T-cell (primary cell): ENCODE measurements around the gene TNFRSF1B. TPM values are rescaled to one million over a fixed set of nuclear protein-coding genes. Genes with fewer than 3 reads are reported as not detected.
A peak's percentile ranks its signal among the peaks of the same experiment; 100 is the strongest.

ENCODE experiments used
- ATAC-seq, 4 experiments: fragments of 200-7000 bp in 3 of 4; fragments of 150-1000 bp in 1 of 4; cut with Tn5 transposase; replicated peaks in 1 of 4; 1 replicate in 3 of 4; 2 replicates in 1 of 4; pipeline ENCODE4 v1.10.0; 2021; ENCODE audit warnings: moderate library complexity in 3 of 4, mild to moderate bottlenecking in 2 of 4, moderate number of reproducible peaks in 1 of 4
- CTCF ChIA-PET, 2 donors: fragments of 300-600 bp; sonication (Branson Sonifier 250); formaldehyde crosslinking; loops; one replicate each; lab custom pipeline; 2022; ENCODE audit warnings: antibody characterized with exemption in 2 of 2; lab: Charles Lee
- POLR2A ChIA-PET, 2 donors: fragments of 300-600 bp; sonication (Branson Sonifier 250); formaldehyde crosslinking; loops; one replicate each; lab custom pipeline; 2022; ENCODE audit warnings: antibody characterized with exemption in 2 of 2; lab: Charles Lee
- DNase-seq, 35 experiments: peaks; one replicate each; pipeline versions ENCODE4 v3.0.0 to v3.0.0-alpha.2; 2013 to 2023
- H3K27ac ChIP-seq: one replicate; pipeline ENCODE4 v1.5.1; 2013; ENCODE audit warnings: low read length
- H3K27me3 ChIP-seq, 2 experiments: replicated peaks in 1 of 2; 1 replicate in 1 of 2; 2 replicates in 1 of 2; pipeline versions ENCODE4 v1.6.1 to v1.7.0; 2013; ENCODE audit warnings: low read length in 1 of 2, mixed read lengths in 1 of 2; ENCODE audit not compliant: control insufficient read depth in 2 of 2, insufficient read depth in 2 of 2; ENCODE audit errors: extremely low read depth in 1 of 2
- H3K36me3 ChIP-seq, 2 donors: 1 replicate in 1 of 2; 2 replicates in 1 of 2; pipeline versions ENCODE4 v1.6.1 to v1.7.0; 2013; ENCODE audit warnings: low read length in 1 of 2; ENCODE audit not compliant: control insufficient read depth in 2 of 2, insufficient read depth in 1 of 2; ENCODE audit errors: extremely low read depth in 1 of 2
- H3K4me1 ChIP-seq, 2 experiments: 1 replicate in 1 of 2; 2 replicates in 1 of 2; pipeline versions ENCODE4 v1.6.1 to v1.7.0; 2013; ENCODE audit warnings: low read length in 2 of 2, mixed read lengths in 1 of 2; ENCODE audit not compliant: insufficient read depth in 2 of 2, control insufficient read depth in 1 of 2; ENCODE audit errors: extremely low read depth in 1 of 2
- H3K4me3 ChIP-seq, 2 donors: 1 replicate in 1 of 2; 2 replicates in 1 of 2; pipeline versions ENCODE4 v1.5.1 to v1.7.0; 2013; ENCODE audit warnings: mild to moderate bottlenecking in 2 of 2, low read length in 1 of 2, moderate library complexity in 1 of 2; ENCODE audit not compliant: control insufficient read depth in 1 of 2; ENCODE audit errors: extremely low read depth in 1 of 2
- H3K9me3 ChIP-seq: 2 replicates; pipeline ENCODE4 v1.7.0; 2013
- H3K27ac Mint-ChIP-seq, 2 donors: one replicate each; pipeline ENCODE4 v1.8.0; 2020 to 2021; ENCODE audit warnings: mild to moderate bottlenecking in 2 of 2, mixed read lengths in 2 of 2
- H3K27me3 Mint-ChIP-seq, 2 donors: one replicate each; pipeline ENCODE4 v1.8.0; 2021 to 2022; ENCODE audit warnings: mixed read lengths in 2 of 2
- H3K36me3 Mint-ChIP-seq: one replicate; pipeline ENCODE4 v1.8.0; 2021; ENCODE audit warnings: mixed read lengths
- H3K4me1 Mint-ChIP-seq, 3 donors: one replicate each; pipeline ENCODE4 v1.8.0; 2020 to 2022; ENCODE audit warnings: mixed read lengths in 3 of 3, mild to moderate bottlenecking in 1 of 3
- H3K4me3 Mint-ChIP-seq, 3 donors: one replicate each; pipeline ENCODE4 v1.8.0; 2020 to 2022; ENCODE audit warnings: mild to moderate bottlenecking in 3 of 3, mixed read lengths in 3 of 3, moderate library complexity in 3 of 3
- H3K9me3 Mint-ChIP-seq, 3 donors: one replicate each; pipeline ENCODE4 v1.8.0; 2020 to 2022; ENCODE audit warnings: mixed read lengths in 3 of 3
- WGBS: methylation state at CpG from one replicate; pipeline ENCODE4 v1.1.5; 2013; ENCODE audit warnings: missing lambda C conversion rate; ENCODE audit not compliant: insufficient coverage; 5-methylcytosine and 5-hydroxymethylcytosine counted together
- total RNA-seq, 35 experiments: library from RNA in 6 of 35; stranded (reverse) in 6 of 35; fragments of 120-200 nt in 1 of 35; gene quantifications; one replicate each; pipeline versions ENCODE4 v1.2.1 to v1.2.4 and lab custom pipeline; 2013 to 2026

Gene TNFRSF1B
- total RNA-seq, 5 donors from 2014 or later (not counting 1 experiment from before 2014, with no cell fraction given), result 55.0 to 130 (median 99.6) TPM

GRCh38 chr1:12206792-12207424 is 40.1 kb downstream of the TNFRSF1B start:
- no peak overlapping the region for H3K27ac ChIP-seq
- no peak for DNase-seq

DNA sequence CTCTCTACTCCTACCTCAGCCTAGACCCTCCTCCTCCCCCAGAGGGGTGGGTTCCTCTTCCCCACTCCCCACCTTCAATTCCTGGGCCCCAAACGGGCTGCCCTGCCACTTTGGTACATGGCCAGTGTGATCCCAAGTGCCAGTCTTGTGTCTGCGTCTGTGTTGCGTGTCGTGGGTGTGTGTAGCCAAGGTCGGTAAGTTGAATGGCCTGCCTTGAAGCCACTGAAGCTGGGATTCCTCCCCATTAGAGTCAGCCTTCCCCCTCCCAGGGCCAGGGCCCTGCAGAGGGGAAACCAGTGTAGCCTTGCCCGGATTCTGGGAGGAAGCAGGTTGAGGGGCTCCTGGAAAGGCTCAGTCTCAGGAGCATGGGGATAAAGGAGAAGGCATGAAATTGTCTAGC is 41.5 kb downstream of the TNFRSF1B start:
- peaks cover 21% of the 10 kb centered on the region for H3K36me3 Mint-ChIP-seq
- CTCF ChIA-PET, result interaction anchor here (0.7 to 5.3 kb wide), 7 partner anchors 10 to 86 kb away, joined by 3 to 74 read pairs (median 3); no protein-coding TSS in a partner anchor
- H3K4me3 Mint-ChIP-seq, result no peak overlapping the region
- Histone ChIP-seq H3K27ac (peak overlapping the region; percentile 32), H3K9me3 (no peaks in the 10 kb centered on the region), H3K27me3 (no peaks in the 10 kb centered on the region), H3K4me1 (peaks cover 18 to 65% of the 10 kb centered on the region in 2 experiments), H3K36me3 (peaks cover 0 to 31% of the 10 kb centered on the region in 2 donors), H3K4me3 (no peak overlapping the region)
- peaks cover 47 to 73% (median 65%) of the 10 kb centered on the region in 3 donors for H3K4me1 Mint-ChIP-seq
- 40% methylated on average over 1 of the region's 6 CpGs for WGBS
- H3K27ac Mint-ChIP-seq, result peak overlapping the region; percentile 72 to 73
- no peaks in the 10 kb centered on the region for H3K9me3 Mint-ChIP-seq
- no peak for DNase-seq
- H3K27me3 Mint-ChIP-seq, result no peaks in the 10 kb centered on the region
- POLR2A ChIA-PET, result no interaction called here
- no peak for ATAC-seq

More at GRCh38 chr1:12206792-12207424, 40.1 kb downstream of the TNFRSF1B start:
- no peaks in the 10 kb centered on the region for H3K9me3 Mint-ChIP-seq
- no peak overlapping the region for H3K4me3 Mint-ChIP-seq
- Histone ChIP-seq H3K4me3 (no peak overlapping the region), H3K4me1 (peaks cover 18 to 76% of the 10 kb centered on the region in 2 experiments), H3K9me3 (no peaks in the 10 kb centered on the region), H3K27me3 (no peaks in the 10 kb centered on the region), H3K36me3 (peaks cover 4 to 43% of the 10 kb centered on the region in 2 donors)
- peaks cover 57 to 77% (median 70%) of the 10 kb centered on the region in 3 donors for H3K4me1 Mint-ChIP-seq
- no peaks in the 10 kb centered on the region for H3K27me3 Mint-ChIP-seq
- H3K27ac Mint-ChIP-seq, result peak overlapping the region; percentile 1 to 37
- H3K36me3 Mint-ChIP-seq, result peaks cover 30% of the 10 kb centered on the region
- ChIA-PET POLR2A (no interaction called here), CTCF (interaction anchor here in 1 of 2 donors (0.7 to 5.3 kb wide), 2 partner anchors 11 to 83 kb away, joined by 3 to 74 read pairs; no protein-coding TSS in a partner anchor)
- no peak for ATAC-seq
- 90% methylated on average over 16 of the region's 17 CpGs for WGBS

- Histone ChIP-seq H3K36me3 (peaks cover 0 to 25% of the 10 kb centered on the region in 2 donors), H3K27me3 (no peaks in the 10 kb centered on the region), H3K4me1 (peaks cover 18 to 58% of the 10 kb centered on the region in 2 experiments), H3K4me3 (no peak overlapping the region), H3K27ac (peak overlapping the region; percentile 32), H3K9me3 (no peaks in the 10 kb centered on the region)
- ChIA-PET POLR2A (no interaction called here), CTCF (interaction anchor here (0.7 to 5.3 kb wide), 8 partner anchors 11 to 87 kb away, joined by 3 to 74 read pairs (median 4); no protein-coding TSS in a partner anchor)
- peak; percentile 61 to 73 (median 68) for ATAC-seq
- peak overlapping the region; percentile 72 to 73 for H3K27ac Mint-ChIP-seq
- 39% methylated on average over 14 of the region's 14 CpGs for WGBS
- peak; percentile 52 to 91 (median 80) for DNase-seq
- H3K27me3 Mint-ChIP-seq, result no peaks in the 10 kb centered on the region
- no peaks in the 10 kb centered on the region for H3K9me3 Mint-ChIP-seq
- peaks cover 17% of the 10 kb centered on the region for H3K36me3 Mint-ChIP-seq
- peak overlapping the region in 1 of 3 donors; percentile 44 for H3K4me3 Mint-ChIP-seq
- H3K4me1 Mint-ChIP-seq, result peaks cover 40 to 66% (median 58%) of the 10 kb centered on the region in 3 donors
Measured at GRCh38 chr1:12208764-12209494, 42.1 kb downstream of the TNFRSF1B start.

GRCh38 chr1:12209495-12209832 is 42.7 kb downstream of the TNFRSF1B start:
- Histone ChIP-seq H3K36me3 (peaks cover 0 to 23% of the 10 kb centered on the region in 2 donors), H3K27me3 (no peaks in the 10 kb centered on the region), H3K4me1 (peaks cover 18 to 53% of the 10 kb centered on the region in 2 experiments), H3K4me3 (no peak overlapping the region), H3K27ac (peak overlapping the region; percentile 32), H3K9me3 (no peaks in the 10 kb centered on the region)
- POLR2A ChIA-PET, result interaction anchor here in 1 of 2 donors (0.6 kb wide), 1 partner anchor 115 kb away, joined by 3 read pairs; no protein-coding TSS in a partner anchor
- WGBS, result 71% methylated on average over 3 of the region's 3 CpGs
- Mint-ChIP-seq H3K36me3 (peaks cover 17% of the 10 kb centered on the region), H3K4me3 (peak overlapping the region in 1 of 3 donors; percentile 48), H3K27me3 (no peaks in the 10 kb centered on the region), H3K27ac (peak overlapping the region; percentile 72 to 73), H3K4me1 (peaks cover 35 to 61% (median 53%) of the 10 kb centered on the region in 3 donors), H3K9me3 (no peaks in the 10 kb centered on the region)
- ATAC-seq, result no peak
- CTCF ChIA-PET, result interaction anchor here (1.5 to 5.3 kb wide), 3 partner anchors 30 to 86 kb away, joined by 3 to 74 read pairs (median 17); no protein-coding TSS in a partner anchor
- DNase-seq, result no peak

GRCh38 chr1:12215118-12215961 is 48.5 kb downstream of the TNFRSF1B start:
- WGBS, result 90% methylated on average over 9 of the region's 12 CpGs
- Histone ChIP-seq H3K27me3 (peaks cover 0 to 5% of the 10 kb centered on the region in 2 experiments), H3K4me3 (no peak overlapping the region), H3K36me3 (no peaks in the 10 kb centered on the region), H3K9me3 (no peaks in the 10 kb centered on the region), H3K27ac (no peak overlapping the region), H3K4me1 (peaks cover 8 to 18% of the 10 kb centered on the region in 2 experiments)
- Mint-ChIP-seq H3K9me3 (no peaks in the 10 kb centered on the region), H3K36me3 (no peaks in the 10 kb centered on the region), H3K27me3 (no peaks in the 10 kb centered on the region), H3K4me1 (peaks cover 6 to 20% (median 18%) of the 10 kb centered on the region in 3 donors), H3K4me3 (no peak overlapping the region), H3K27ac (no peak overlapping the region)
- ATAC-seq, result no peak
- POLR2A ChIA-PET, result interaction anchor here in 1 of 2 donors (0.5 kb wide), 1 partner anchor 12 kb away, joined by 4 read pairs; no protein-coding TSS in a partner anchor
- CTCF ChIA-PET, result interaction anchor here in 1 of 2 donors (1.1 kb wide), 1 partner anchor 91 kb away, joined by 3 read pairs; no protein-coding TSS in a partner anchor
- DNase-seq, result no peak
